GM23338 (cell line): ENCODE data around the gene GPR149. TPM values are rescaled to one million over a fixed set of nuclear protein-coding genes. Genes with fewer than 3 reads are reported as not detected.

Source experiments
- ATAC-seq: fragments of 200-7000 bp; cut with Tn5 transposase; 3 replicates; pipeline ENCODE4 v1.9.1; 2020
- DNase-seq: peaks from one replicate; pipeline ENCODE4 v3.0.0-alpha.2; 2015; ENCODE audit warnings: low spot score
- H2AFZ ChIP-seq: fragments of 200-600 bp; sonication (generic); 2 replicates; pipeline ENCODE4 v1.8.0; 2016; ENCODE audit warnings: antibody characterized with exemption, mild to moderate bottlenecking, moderate library complexity
- H3F3A ChIP-seq: fragments of 200-600 bp; sonication (generic); replicated peaks from 2 replicates; pipeline ENCODE4 v1.8.0; 2017; ENCODE audit warnings: antibody characterized with exemption, mixed run types, low read depth
- H3K27ac ChIP-seq: fragments of 200-600 bp; sonication (generic); 2 replicates; pipeline ENCODE4 v1.6.1; 2016; ENCODE audit warnings: low read depth
- H3K27me3 ChIP-seq: fragments of 200-600 bp; sonication (generic); 2 replicates; pipeline ENCODE4 v1.8.0; 2016; ENCODE audit warnings: mild to moderate bottlenecking, mixed run types, moderate library complexity; ENCODE audit not compliant: insufficient read depth
- H3K36me3 ChIP-seq: fragments of 200-600 bp; sonication (generic); 2 replicates; pipeline ENCODE4 v1.8.0; 2016; ENCODE audit warnings: mild to moderate bottlenecking; ENCODE audit not compliant: insufficient read depth
- H3K4me1 ChIP-seq: fragments of 200-600 bp; sonication (generic); 2 replicates; pipeline ENCODE4 v1.8.0; 2016; ENCODE audit warnings: mild to moderate bottlenecking, moderate library complexity; ENCODE audit not compliant: insufficient read depth
- H3K4me2 ChIP-seq: fragments of 200-600 bp; sonication (generic); 2 replicates; pipeline ENCODE4 v1.7.1; 2017; ENCODE audit warnings: mixed run types
- H3K4me3 ChIP-seq: fragments of 200-600 bp; sonication (generic); 2 replicates; pipeline ENCODE4 v1.6.1; 2016; ENCODE audit warnings: mixed run types
- H3K79me2 ChIP-seq: fragments of 200-600 bp; sonication (generic); replicated peaks from 2 replicates; pipeline ENCODE4 v1.8.0; 2017; ENCODE audit warnings: mild to moderate bottlenecking; ENCODE audit not compliant: insufficient read depth
- H3K9me2 ChIP-seq: fragments of 200-600 bp; sonication (generic); 2 replicates; pipeline ENCODE4 v1.8.0; 2017; ENCODE audit not compliant: insufficient read depth
- H4K20me1 ChIP-seq: fragments of 200-600 bp; sonication (generic); replicated peaks from 2 replicates; pipeline ENCODE4 v1.8.0; 2017; ENCODE audit warnings: mild to moderate bottlenecking; ENCODE audit not compliant: insufficient read depth
- H3K27ac Mint-ChIP-seq: 2 replicates; pipeline ENCODE4 v1.8.0; 2020; ENCODE audit warnings: inconsistent platforms, mild to moderate bottlenecking, moderate library complexity, mixed read lengths
- H3K27me3 Mint-ChIP-seq: 3 replicates; pipeline ENCODE4 v1.8.0; 2022; ENCODE audit warnings: low read depth, mild to moderate bottlenecking, moderate library complexity, mixed read lengths, inconsistent platforms; ENCODE audit not compliant: insufficient read depth, poor library complexity
- H3K36me3 Mint-ChIP-seq: 3 replicates; pipeline ENCODE4 v1.8.0; 2021; ENCODE audit warnings: low read depth, mild to moderate bottlenecking, inconsistent platforms, moderate library complexity, mixed read lengths
- H3K4me1 Mint-ChIP-seq: 3 replicates; pipeline ENCODE4 v1.8.0; 2020; ENCODE audit warnings: mild to moderate bottlenecking, inconsistent platforms, mixed read lengths
- H3K4me3 Mint-ChIP-seq: 3 replicates; pipeline ENCODE4 v1.8.0; 2021; ENCODE audit warnings: moderate library complexity, mild to moderate bottlenecking, inconsistent platforms, mixed read lengths
- H3K9me3 Mint-ChIP-seq: 3 replicates; pipeline ENCODE4 v1.8.0; 2020; ENCODE audit warnings: moderate library complexity, mild to moderate bottlenecking, inconsistent platforms, mixed read lengths
- CTCF ChIP-seq, 2 experiments: fragments of 200-600 bp in 1 of 2; sonication (generic) in 1 of 2; conservative IDR thresholded peaks; 2 replicates each; pipeline versions ENCODE4 v1.5.1 to v1.6.1; 2016 to 2017; ENCODE audit warnings: antibody characterized with exemption in 2 of 2, low read depth in 2 of 2, mild to moderate bottlenecking in 2 of 2, moderate library complexity in 1 of 2
- ETS1 ChIP-seq: IDR thresholded peaks from 2 replicates; pipeline ENCODE4 v1.6.1; 2016; ENCODE audit warnings: antibody characterized with exemption
- JUNB ChIP-seq: IDR thresholded peaks from one replicate; pipeline ENCODE4 v1.6.1; 2016; ENCODE audit warnings: antibody characterized with exemption; ENCODE audit not compliant: unreplicated experiment
- POLR2AphosphoS5 ChIP-seq: IDR thresholded peaks from 2 replicates; pipeline ENCODE4 v1.6.1; 2016; ENCODE audit warnings: antibody characterized with exemption, low read depth
- STAT1 ChIP-seq: IDR thresholded peaks from one replicate; pipeline ENCODE4 v1.6.1; 2016; ENCODE audit warnings: antibody characterized with exemption; ENCODE audit not compliant: unreplicated experiment
- ZNF114 ChIP-seq: fragments of 250-450 bp; sonication (Bioruptor Pico); IDR thresholded peaks from 2 replicates; pipeline ENCODE4 v1.5.0; 2020; ENCODE audit warnings: mild to moderate bottlenecking, moderate library complexity
- ZNF331 ChIP-seq: fragments of 250-450 bp; sonication (Bioruptor Pico); IDR thresholded peaks from 2 replicates; pipeline ENCODE4 v1.5.0; 2020; ENCODE audit warnings: low read depth, mild to moderate bottlenecking, moderate library complexity
- ZNF462 ChIP-seq: fragments of 250-450 bp; sonication (Bioruptor Pico); IDR thresholded peaks from 2 replicates; pipeline ENCODE4 v1.5.0; 2020; ENCODE audit warnings: mild to moderate bottlenecking, moderate library complexity
- polyA plus RNA-seq: library from polyadenylated mRNA; unstranded; fragments of >200 nt; fragmentation: Nextera tagmentation; extraction: Ambion mirVana; gene quantifications from 2 replicates; pipeline ENCODE4 v1.2.1, GENCODE V29; 2016
- total RNA-seq: library from RNA; depleted of rRNA; stranded (reverse); fragments of >200 nt; shearing (Covaris generic); gene quantifications from 2 replicates; pipeline ENCODE4 v1.2.3, GENCODE V29; 2014

GPR149 gene
- total and polyA plus RNA-seq, 2 experiments from 2014 or later = 0.11 to 0.21 TPM

GRCh38 chr3:154294016-154294415 is 136.0 kb downstream of the GPR149 start:
- peaks cover 68% of the 10 kb centered on the region for H3K36me3 Mint-ChIP-seq
- no peaks in the 10 kb centered on the region for H3K27me3 ChIP-seq
- H3K4me1 Mint-ChIP-seq = no peaks in the 10 kb centered on the region
- no peak overlapping the region for H3K4me3 ChIP-seq
- no peak overlapping the region for H3K4me3 Mint-ChIP-seq
- H4K20me1 ChIP-seq = no peaks in the 10 kb centered on the region; the same call in 1 of the 2 replicates
- H3K27ac ChIP-seq = no peak overlapping the region
- H3K36me3 ChIP-seq = peaks cover 56% of the 10 kb centered on the region
- no peak overlapping the region for H3K4me2 ChIP-seq
- no peak for ATAC-seq
- no peak for DNase-seq
- no peaks in the 10 kb centered on the region; the same call in 1 of the 2 replicates for H3K79me2 ChIP-seq
- H3K27me3 Mint-ChIP-seq = peaks cover 3% of the 10 kb centered on the region
- H2AFZ ChIP-seq = no peak overlapping the region
- H3K27ac Mint-ChIP-seq = no peak overlapping the region
- no peaks in the 10 kb centered on the region for H3K9me3 Mint-ChIP-seq
- no peaks in the 10 kb centered on the region for H3F3A ChIP-seq
- H3K4me1 ChIP-seq = no peaks in the 10 kb centered on the region
- no peaks in the 10 kb centered on the region for H3K9me2 ChIP-seq
- TF ChIP-seq ZNF114 (CRISPR knock-in tag) (no peak), ZNF331 (CRISPR knock-in tag) (no peak), CTCF (conservative IDR thresholded peaks at IDR 0.05; ENCODE audit: low read depth in 2 of 2) (no peak), ZNF462 (CRISPR knock-in tag) (no peak), ETS1 (no peak), POLR2AphosphoS5 (no peak), JUNB (no peak), STAT1 (no peak)
